Neutrophil (primary cell): ENCODE results near the gene FHOD3.

Experiments
- H3K27ac ChIP-seq: fragments of 200-600 bp; sonication (generic); 2 replicates; pipeline ENCODE4 v1.5.1; 2016; ENCODE audit warnings: mild to moderate bottlenecking, moderate library complexity
- H3K27me3 ChIP-seq: fragments of 200-600 bp; sonication (generic); 2 replicates; pipeline ENCODE4 v1.6.0; 2016; ENCODE audit warnings: mild to moderate bottlenecking
- H3K36me3 ChIP-seq: fragments of 200-600 bp; sonication (generic); 2 replicates; pipeline ENCODE4 v1.5.1; 2017
- H3K4me1 ChIP-seq, 2 experiments: fragments of 200-600 bp in 1 of 2; sonication (generic) in 1 of 2; 1 replicate in 1 of 2; 2 replicates in 1 of 2; pipeline versions ENCODE4 v1.5.1 to v1.6.1; 2013 to 2016; ENCODE audit warnings: low read depth in 1 of 2, low read length in 1 of 2, mild to moderate bottlenecking in 1 of 2, moderate library complexity in 1 of 2; ENCODE audit not compliant: control insufficient read depth in 1 of 2, insufficient read depth in 1 of 2
- H3K4me3 ChIP-seq, 2 experiments: fragments of 200-600 bp in 1 of 2; sonication (generic) in 1 of 2; 1 replicate in 1 of 2; 2 replicates in 1 of 2; pipeline ENCODE4 v1.5.1; 2013 to 2016; ENCODE audit warnings: low read depth in 1 of 2, low read length in 1 of 2, mild to moderate bottlenecking in 1 of 2, moderate library complexity in 1 of 2
- H3K9me3 ChIP-seq: fragments of 200-600 bp; sonication (generic); 2 replicates; pipeline ENCODE4 v1.5.1; 2016
- TF ChIP-seq, protein P1 (sequence below): fragments of 200-600 bp; sonication (generic); IDR thresholded peaks from 2 replicates; pipeline ENCODE4 v1.5.1; 2016; ENCODE audit warnings: antibody characterized with exemption

Gene FHOD3

DNA sequence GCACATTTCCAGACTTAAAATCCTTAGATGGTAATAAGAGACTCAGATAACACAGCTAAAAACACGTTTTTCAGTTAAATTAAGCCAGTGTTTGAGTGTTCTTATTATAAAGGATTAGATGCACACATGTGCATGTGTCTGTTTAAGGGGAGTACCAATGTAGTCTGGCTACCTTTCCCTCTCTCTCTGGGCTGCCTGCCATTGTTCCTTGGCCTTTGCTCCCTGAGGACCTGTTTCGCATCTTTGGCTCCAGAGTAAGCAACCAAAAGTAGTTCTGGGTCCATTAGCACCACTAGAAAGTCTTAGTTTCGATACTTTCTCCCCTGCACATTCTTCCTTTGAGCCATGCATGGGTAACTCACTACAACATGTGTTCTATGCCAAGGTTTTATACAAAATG, 303.0 kb downstream of the FHOD3 start:
- no peak overlapping the region for H3K4me3 ChIP-seq

DNA sequence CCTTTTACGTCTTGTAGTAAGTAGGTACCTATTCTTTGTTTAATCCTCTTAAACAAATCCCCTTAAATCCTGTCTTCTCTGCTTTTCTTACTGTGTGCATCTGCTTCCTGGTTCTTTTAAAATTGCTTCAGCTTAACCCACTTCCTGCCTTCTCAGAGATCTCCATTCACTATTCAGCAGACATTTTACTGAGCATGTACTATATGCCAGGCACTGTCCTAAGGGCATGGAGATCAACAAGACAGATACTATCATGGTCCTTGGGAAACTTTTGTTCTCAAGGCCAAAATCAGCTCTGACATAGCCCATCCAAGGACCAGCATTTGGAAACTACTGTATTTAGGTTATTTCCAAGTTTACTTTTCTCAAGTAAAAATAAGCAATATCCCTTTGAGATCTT, 303.8 kb downstream of the FHOD3 start:
- H3K9me3 ChIP-seq, result no peaks in the 10 kb centered on the region
- no peaks in the 10 kb centered on the region for H3K36me3 ChIP-seq
- TF ChIP-seq, protein P1, sequence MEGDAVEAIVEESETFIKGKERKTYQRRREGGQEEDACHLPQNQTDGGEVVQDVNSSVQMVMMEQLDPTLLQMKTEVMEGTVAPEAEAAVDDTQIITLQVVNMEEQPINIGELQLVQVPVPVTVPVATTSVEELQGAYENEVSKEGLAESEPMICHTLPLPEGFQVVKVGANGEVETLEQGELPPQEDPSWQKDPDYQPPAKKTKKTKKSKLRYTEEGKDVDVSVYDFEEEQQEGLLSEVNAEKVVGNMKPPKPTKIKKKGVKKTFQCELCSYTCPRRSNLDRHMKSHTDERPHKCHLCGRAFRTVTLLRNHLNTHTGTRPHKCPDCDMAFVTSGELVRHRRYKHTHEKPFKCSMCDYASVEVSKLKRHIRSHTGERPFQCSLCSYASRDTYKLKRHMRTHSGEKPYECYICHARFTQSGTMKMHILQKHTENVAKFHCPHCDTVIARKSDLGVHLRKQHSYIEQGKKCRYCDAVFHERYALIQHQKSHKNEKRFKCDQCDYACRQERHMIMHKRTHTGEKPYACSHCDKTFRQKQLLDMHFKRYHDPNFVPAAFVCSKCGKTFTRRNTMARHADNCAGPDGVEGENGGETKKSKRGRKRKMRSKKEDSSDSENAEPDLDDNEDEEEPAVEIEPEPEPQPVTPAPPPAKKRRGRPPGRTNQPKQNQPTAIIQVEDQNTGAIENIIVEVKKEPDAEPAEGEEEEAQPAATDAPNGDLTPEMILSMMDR, result no peak
- H3K27ac ChIP-seq, result no peak overlapping the region
- no peaks in the 10 kb centered on the region for H3K27me3 ChIP-seq
- no peaks in the 10 kb centered on the region for H3K4me1 ChIP-seq
- no peak overlapping the region for H3K4me3 ChIP-seq

More for the DNA sequence above, 303.0 kb downstream of the FHOD3 start:
- TF ChIP-seq, protein P1, result no peak
- Histone ChIP-seq H3K4me1 (no peaks in the 10 kb centered on the region), H3K27ac (no peak overlapping the region), H3K27me3 (no peaks in the 10 kb centered on the region), H3K36me3 (no peaks in the 10 kb centered on the region), H3K9me3 (no peaks in the 10 kb centered on the region)

DNA sequence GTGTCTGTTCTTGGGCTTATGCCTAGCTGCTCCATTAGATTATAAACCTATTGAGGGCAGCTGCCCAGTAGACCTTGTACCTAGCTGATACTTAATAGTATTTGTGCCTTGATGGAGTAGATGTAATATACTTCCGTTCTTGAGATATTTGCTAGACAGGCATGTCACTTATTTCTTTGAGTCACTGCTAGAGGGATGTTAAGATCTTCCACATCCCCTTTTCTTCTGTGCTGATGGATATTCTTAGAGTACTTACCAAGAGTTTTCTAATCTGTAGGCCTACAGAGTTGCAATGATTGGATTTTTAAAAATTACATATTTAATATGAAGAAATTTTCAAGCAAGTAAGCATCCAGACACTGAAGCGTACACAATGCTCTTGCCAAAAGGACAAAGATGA, 304.6 kb downstream of the FHOD3 start:
- H3K9me3 ChIP-seq, result no peaks in the 10 kb centered on the region
- H3K4me1 ChIP-seq, result no peaks in the 10 kb centered on the region
- H3K27ac ChIP-seq, result no peak overlapping the region
- H3K4me3 ChIP-seq, result no peak overlapping the region
- no peaks in the 10 kb centered on the region for H3K36me3 ChIP-seq
- no peaks in the 10 kb centered on the region for H3K27me3 ChIP-seq
- TF ChIP-seq, protein P1, result no peak

DNA sequence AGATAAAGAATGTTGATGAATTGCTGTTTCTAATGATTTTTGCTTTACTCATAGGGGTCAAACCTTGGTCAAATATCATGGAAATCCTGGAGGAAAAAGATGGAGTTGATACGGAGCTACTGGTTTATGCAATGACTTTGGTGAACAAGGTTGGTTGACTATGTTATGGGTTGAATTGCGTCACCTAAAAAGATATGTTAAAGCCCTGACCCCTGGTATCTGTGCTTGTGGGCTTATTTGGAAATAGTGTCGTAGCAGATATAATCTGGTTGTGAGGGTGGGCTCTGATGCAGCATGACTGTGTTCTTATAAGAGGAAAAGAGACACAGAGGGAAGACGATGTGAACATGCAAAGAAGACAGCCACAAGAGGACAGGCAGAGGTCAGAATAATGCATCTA, 305.1 kb downstream of the FHOD3 start:
- no peaks in the 10 kb centered on the region for H3K4me1 ChIP-seq
- TF ChIP-seq, protein P1, result no peak
- H3K36me3 ChIP-seq, result no peaks in the 10 kb centered on the region
- no peaks in the 10 kb centered on the region for H3K9me3 ChIP-seq
- H3K27me3 ChIP-seq, result no peaks in the 10 kb centered on the region
- no peak overlapping the region for H3K27ac ChIP-seq
- H3K4me3 ChIP-seq, result no peak overlapping the region

DNA sequence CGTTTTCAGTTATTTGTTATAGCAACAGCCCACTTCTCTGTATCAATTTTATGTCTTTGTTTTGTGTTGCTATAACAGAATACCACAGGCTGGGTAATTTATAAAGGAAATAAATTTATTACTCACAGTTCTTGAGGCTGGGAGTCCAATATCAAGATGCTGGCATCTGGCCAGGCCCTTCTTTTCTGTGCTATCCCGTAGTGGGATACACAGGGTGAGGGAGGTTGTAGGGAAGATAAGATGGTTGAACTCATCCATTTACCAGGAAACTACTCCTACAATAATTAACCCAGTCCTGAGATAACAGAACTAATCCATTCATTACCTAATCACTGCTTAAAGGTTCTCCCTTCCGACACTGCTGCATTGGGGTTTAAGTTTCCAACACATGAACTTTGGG, 310.6 kb downstream of the FHOD3 start:
- Histone ChIP-seq H3K4me1 (no peaks in the 10 kb centered on the region), H3K27ac (no peak overlapping the region), H3K36me3 (no peaks in the 10 kb centered on the region), H3K9me3 (no peaks in the 10 kb centered on the region), H3K4me3 (no peak overlapping the region), H3K27me3 (no peaks in the 10 kb centered on the region)
- TF ChIP-seq, protein P1, result no peak

DNA sequence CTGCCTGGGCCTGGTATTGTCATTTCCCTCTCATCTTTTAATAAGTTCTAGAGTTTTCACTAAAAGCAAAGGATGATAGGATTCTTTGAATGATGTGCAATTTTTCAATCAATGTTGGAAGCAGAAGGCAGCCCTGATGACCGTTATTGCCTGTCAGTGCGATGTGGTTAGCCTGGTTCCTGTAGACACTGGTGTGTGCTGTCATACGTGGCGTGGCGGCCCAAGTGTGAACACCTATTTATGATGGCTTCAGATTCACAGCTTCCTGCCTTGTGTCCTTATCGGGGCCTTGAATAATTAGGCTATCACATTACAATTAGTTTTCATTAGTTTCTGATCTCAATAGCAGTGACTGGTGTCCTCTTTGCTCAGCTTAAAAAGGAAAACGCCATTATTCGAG, 312.7 kb downstream of the FHOD3 start:
- no peaks in the 10 kb centered on the region for H3K9me3 ChIP-seq
- TF ChIP-seq, protein P1, result no peak
- H3K4me3 ChIP-seq, result no peak overlapping the region
- H3K36me3 ChIP-seq, result no peaks in the 10 kb centered on the region
- no peaks in the 10 kb centered on the region for H3K4me1 ChIP-seq
- H3K27ac ChIP-seq, result no peak overlapping the region
- H3K27me3 ChIP-seq, result no peaks in the 10 kb centered on the region
